ENCODE data around the gene SPAG16.

DNA sequence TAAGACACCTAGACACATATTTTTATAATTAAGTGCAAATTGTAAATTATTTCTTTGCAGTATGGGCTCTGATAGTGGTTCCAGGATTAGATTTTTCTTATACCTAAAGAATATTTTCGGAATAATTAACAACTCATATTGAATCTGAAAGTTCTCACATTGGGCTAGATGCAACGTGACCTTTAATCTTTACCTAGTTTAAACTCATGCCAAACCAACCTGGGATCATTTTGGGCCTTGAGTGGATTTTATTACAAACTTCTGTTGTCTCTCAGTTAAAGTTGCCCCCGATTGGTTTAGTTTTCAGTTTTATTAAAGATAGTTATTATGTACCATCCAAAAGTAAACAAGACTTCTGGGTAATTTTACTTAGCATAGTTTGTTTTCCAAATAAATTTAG, 896.4 kb downstream of the SPAG16 start:
- TF ChIP-seq POLR2A (IDR thresholded peaks at IDR 0.05): no peak
- TF ChIP-seq, protein P1, sequence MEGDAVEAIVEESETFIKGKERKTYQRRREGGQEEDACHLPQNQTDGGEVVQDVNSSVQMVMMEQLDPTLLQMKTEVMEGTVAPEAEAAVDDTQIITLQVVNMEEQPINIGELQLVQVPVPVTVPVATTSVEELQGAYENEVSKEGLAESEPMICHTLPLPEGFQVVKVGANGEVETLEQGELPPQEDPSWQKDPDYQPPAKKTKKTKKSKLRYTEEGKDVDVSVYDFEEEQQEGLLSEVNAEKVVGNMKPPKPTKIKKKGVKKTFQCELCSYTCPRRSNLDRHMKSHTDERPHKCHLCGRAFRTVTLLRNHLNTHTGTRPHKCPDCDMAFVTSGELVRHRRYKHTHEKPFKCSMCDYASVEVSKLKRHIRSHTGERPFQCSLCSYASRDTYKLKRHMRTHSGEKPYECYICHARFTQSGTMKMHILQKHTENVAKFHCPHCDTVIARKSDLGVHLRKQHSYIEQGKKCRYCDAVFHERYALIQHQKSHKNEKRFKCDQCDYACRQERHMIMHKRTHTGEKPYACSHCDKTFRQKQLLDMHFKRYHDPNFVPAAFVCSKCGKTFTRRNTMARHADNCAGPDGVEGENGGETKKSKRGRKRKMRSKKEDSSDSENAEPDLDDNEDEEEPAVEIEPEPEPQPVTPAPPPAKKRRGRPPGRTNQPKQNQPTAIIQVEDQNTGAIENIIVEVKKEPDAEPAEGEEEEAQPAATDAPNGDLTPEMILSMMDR (IDR thresholded peaks at IDR 0.05): no peak

Data from prostate gland (tissue), 2 donors.